Dendritic cell treated with granulocyte-macrophage colony-stimulating factor and Interleukin-4, amounts not matched to agents 40 ng/mL and 50 ng/mL, for 4 days (primary cell): ENCODE results near the gene PAPSS1.
"Not testable (repeated sequence)": the region's sequence is repeated elsewhere in the genome, so short reads cannot be mapped to it uniquely, and the experiment has no call there.

ENCODE experiments used
- H3K27ac Mint-ChIP-seq: one replicate; pipeline ENCODE4 v1.8.0; 2022; ENCODE audit warnings: mild to moderate bottlenecking, mixed read lengths
- H3K27me3 Mint-ChIP-seq: one replicate; pipeline ENCODE4 v1.8.0; 2022; ENCODE audit warnings: mild to moderate bottlenecking, mixed read lengths
- H3K36me3 Mint-ChIP-seq: one replicate; pipeline ENCODE4 v1.8.0; 2022; ENCODE audit warnings: low read depth, mixed read lengths
- H3K4me1 Mint-ChIP-seq: one replicate; pipeline ENCODE4 v1.8.0; 2022; ENCODE audit warnings: low read depth, mixed read lengths
- H3K4me3 Mint-ChIP-seq: one replicate; pipeline ENCODE4 v1.8.0; 2022; ENCODE audit warnings: mild to moderate bottlenecking, moderate library complexity, mixed read lengths
- H3K9me3 Mint-ChIP-seq: one replicate; pipeline ENCODE4 v1.8.0; 2022; ENCODE audit warnings: mixed read lengths
- intact Hi-C: fragments of 100-400 bp; cut with micrococcal nuclease; formaldehyde crosslinking; loops from one replicate; pipeline ENCODE4 v1.15.0; 2022

PAPSS1 gene

GRCh38 chr4:107689912-107690587 is 30.0 kb downstream of the PAPSS1 start:
- intact Hi-C loops = no loop called here
- Mint-ChIP-seq H3K27me3 (no peaks in the 10 kb centered on the region), H3K4me1 (peaks cover 18% of the 10 kb centered on the region), H3K27ac (no peak overlapping the region), H3K36me3 (peaks cover 7% of the 10 kb centered on the region), H3K4me3 (no peak overlapping the region), H3K9me3 (no peaks in the 10 kb centered on the region)

- no peaks in the 10 kb centered on the region for H3K27me3 Mint-ChIP-seq
- H3K4me1 Mint-ChIP-seq = peaks cover 8% of the 10 kb centered on the region
Observed at GRCh38 chr4:107688421-107688820, 31.6 kb downstream of the PAPSS1 start.

GRCh38 chr4:107685740-107686139 is 34.3 kb downstream of the PAPSS1 start:
- intact Hi-C loops = no loop called here
- Mint-ChIP-seq H3K27ac (no peak overlapping the region), H3K36me3 (peaks cover 29% of the 10 kb centered on the region), H3K9me3 (no peaks in the 10 kb centered on the region), H3K4me1 (peaks cover under 1% of the 10 kb centered on the region), H3K4me3 (no peak overlapping the region), H3K27me3 (no peaks in the 10 kb centered on the region)

More at GRCh38 chr4:107688421-107688820, 31.6 kb downstream of the PAPSS1 start:
- H3K4me3 Mint-ChIP-seq = no peak overlapping the region
- peaks cover 12% of the 10 kb centered on the region for H3K36me3 Mint-ChIP-seq
- no peaks in the 10 kb centered on the region for H3K9me3 Mint-ChIP-seq
- no peak overlapping the region for H3K27ac Mint-ChIP-seq
- intact Hi-C loops = no loop called here

- Mint-ChIP-seq H3K36me3 (peaks cover 47% of the 10 kb centered on the region), H3K4me3 (no peak overlapping the region), H3K27ac (no peak overlapping the region)
Observed at GRCh38 chr4:107683873-107684272, 36.2 kb downstream of the PAPSS1 start.

GRCh38 chr4:107682306-107682705 is 37.7 kb downstream of the PAPSS1 start:
- H3K27ac Mint-ChIP-seq = no peak overlapping the region
- H3K4me3 Mint-ChIP-seq = no peak overlapping the region
- no peaks in the 10 kb centered on the region for H3K9me3 Mint-ChIP-seq
- no peaks in the 10 kb centered on the region for H3K27me3 Mint-ChIP-seq
- peaks cover 62% of the 10 kb centered on the region for H3K36me3 Mint-ChIP-seq
- intact Hi-C loops = loop anchor here (5.0 kb wide), 1 partner anchor 35 kb away; no protein-coding TSS in a partner anchor
- H3K4me1 Mint-ChIP-seq = peaks cover 13% of the 10 kb centered on the region

More at GRCh38 chr4:107683873-107684272, 36.2 kb downstream of the PAPSS1 start:
- H3K27me3 Mint-ChIP-seq = no peaks in the 10 kb centered on the region
- H3K9me3 Mint-ChIP-seq = no peaks in the 10 kb centered on the region
- intact Hi-C loops = loop anchor here (5.0 kb wide), 1 partner anchor 33 kb away; no protein-coding TSS in a partner anchor
- peaks cover 13% of the 10 kb centered on the region for H3K4me1 Mint-ChIP-seq

- H3K27ac Mint-ChIP-seq = no peak overlapping the region
- H3K4me3 Mint-ChIP-seq = no peak overlapping the region
- intact Hi-C loops = no loop called here
- peaks cover 12% of the 10 kb centered on the region for H3K4me1 Mint-ChIP-seq
- no peaks in the 10 kb centered on the region for H3K9me3 Mint-ChIP-seq
- no peaks in the 10 kb centered on the region for H3K27me3 Mint-ChIP-seq
- peaks cover 19% of the 10 kb centered on the region for H3K36me3 Mint-ChIP-seq
Observed at GRCh38 chr4:107669068-107669467, 51.0 kb downstream of the PAPSS1 start.

GRCh38 chr4:107666134-107666533 is 53.9 kb downstream of the PAPSS1 start:
- H3K4me1 Mint-ChIP-seq = no peaks in the 10 kb centered on the region
- no peak overlapping the region for H3K27ac Mint-ChIP-seq
- H3K27me3 Mint-ChIP-seq = no peaks in the 10 kb centered on the region
- intact Hi-C loops = no loop called here
- H3K36me3 Mint-ChIP-seq = peaks cover 4% of the 10 kb centered on the region
- no peak overlapping the region for H3K4me3 Mint-ChIP-seq
- no peaks in the 10 kb centered on the region for H3K9me3 Mint-ChIP-seq

- Mint-ChIP-seq H3K36me3 (peaks cover 4% of the 10 kb centered on the region), H3K4me3 (no peak overlapping the region), H3K27me3 (no peaks in the 10 kb centered on the region), H3K9me3 (no peaks in the 10 kb centered on the region), H3K27ac (no peak overlapping the region), H3K4me1 (no peaks in the 10 kb centered on the region)
- intact Hi-C loops = no loop called here
Observed at GRCh38 chr4:107665001-107665400, 55.0 kb downstream of the PAPSS1 start.

GRCh38 chr4:107658400-107659336 is 61.4 kb downstream of the PAPSS1 start:
- H3K4me1 Mint-ChIP-seq = peaks cover 5% of the 10 kb centered on the region

GRCh38 chr4:107655289-107655688 is 64.7 kb downstream of the PAPSS1 start:
- H3K4me3 Mint-ChIP-seq = no peak overlapping the region
- no peak overlapping the region for H3K27ac Mint-ChIP-seq
- intact Hi-C loops = no loop called here
- H3K27me3 Mint-ChIP-seq = no peaks in the 10 kb centered on the region
- H3K4me1 Mint-ChIP-seq = peaks cover 5% of the 10 kb centered on the region
- peaks cover 9% of the 10 kb centered on the region for H3K9me3 Mint-ChIP-seq
- H3K36me3 Mint-ChIP-seq = peaks cover 66% of the 10 kb centered on the region

More at GRCh38 chr4:107658400-107659336, 61.4 kb downstream of the PAPSS1 start:
- intact Hi-C loops = no loop called here
- Mint-ChIP-seq H3K9me3 (no peaks in the 10 kb centered on the region), H3K27ac (no peak overlapping the region), H3K4me3 (no peak overlapping the region), H3K36me3 (peaks cover 35% of the 10 kb centered on the region), H3K27me3 (no peaks in the 10 kb centered on the region)

- Mint-ChIP-seq H3K9me3 (peaks cover 9% of the 10 kb centered on the region), H3K4me1 (peaks cover 5% of the 10 kb centered on the region), H3K27ac (no peak overlapping the region), H3K4me3 (no peak overlapping the region), H3K27me3 (no peaks in the 10 kb centered on the region), H3K36me3 (peaks cover 68% of the 10 kb centered on the region)
- intact Hi-C loops = no loop called here
Observed at GRCh38 chr4:107654694-107655093, 65.3 kb downstream of the PAPSS1 start.

GRCh38 chr4:107651408-107651807 is 68.6 kb downstream of the PAPSS1 start:
- H3K4me3 Mint-ChIP-seq, H3K4me1 Mint-ChIP-seq, H3K27me3 Mint-ChIP-seq, intact Hi-C loops, H3K9me3 Mint-ChIP-seq, H3K27ac Mint-ChIP-seq: not testable (repeated sequence)
- H3K36me3 Mint-ChIP-seq = peaks cover 81% of the 10 kb centered on the region

- intact Hi-C loops = no loop called here
- peaks cover 87% of the 10 kb centered on the region for H3K36me3 Mint-ChIP-seq
- no peaks in the 10 kb centered on the region for H3K27me3 Mint-ChIP-seq
Observed at GRCh38 chr4:107650251-107650650, 69.8 kb downstream of the PAPSS1 start.

More at GRCh38 chr4:107650251-107650650, 69.8 kb downstream of the PAPSS1 start:
- H3K4me1 Mint-ChIP-seq = no peaks in the 10 kb centered on the region
- no peak overlapping the region for H3K27ac Mint-ChIP-seq
- peaks cover 9% of the 10 kb centered on the region for H3K9me3 Mint-ChIP-seq
- no peak overlapping the region for H3K4me3 Mint-ChIP-seq
